ENCODE measurements around the gene ANAPC16.

DNA sequence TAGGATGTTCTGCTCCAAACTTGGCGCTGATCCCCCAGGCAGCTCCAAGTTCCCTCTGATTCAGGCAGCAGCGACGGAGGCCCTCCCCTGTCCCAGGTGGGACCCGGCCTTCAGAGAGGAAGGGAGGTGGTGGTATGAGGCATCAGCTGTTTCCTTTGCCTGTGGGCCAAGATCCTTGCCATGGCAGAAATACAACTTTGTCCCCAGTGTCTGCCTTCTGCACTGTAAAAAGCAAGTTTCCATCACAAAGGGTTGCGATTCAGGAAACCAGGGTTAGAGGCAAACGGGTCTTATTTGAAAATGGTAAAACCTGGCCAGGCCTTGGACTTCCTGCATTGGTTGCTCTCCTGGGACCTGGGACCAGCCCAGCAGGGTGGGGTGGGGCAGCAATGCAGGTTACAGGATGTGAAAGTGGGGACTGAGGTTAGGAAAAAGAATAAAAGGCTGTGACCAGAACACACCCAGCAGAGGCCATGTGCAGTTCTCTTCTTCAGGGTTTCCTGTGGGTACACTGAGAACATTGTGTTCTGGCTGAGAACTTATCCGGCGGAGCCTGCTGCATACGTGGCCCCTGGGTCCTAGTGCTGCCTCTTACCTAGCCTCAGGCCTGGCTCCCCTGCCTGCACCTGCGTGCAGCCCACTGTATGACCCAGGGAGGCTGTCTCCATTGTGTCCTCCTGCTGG, 32.8 kb downstream of the ANAPC16 start:
- TF ChIP-seq POLR2A (IDR thresholded peaks at IDR 0.05; ENCODE audit: low read depth) (no peak), EP300 (IDR thresholded peaks at IDR 0.05) (peak; percentile 90), POLR2AphosphoS5 (IDR thresholded peaks at IDR 0.05) (peak; percentile 96 to 97)
- TF ChIP-seq, protein P1, sequence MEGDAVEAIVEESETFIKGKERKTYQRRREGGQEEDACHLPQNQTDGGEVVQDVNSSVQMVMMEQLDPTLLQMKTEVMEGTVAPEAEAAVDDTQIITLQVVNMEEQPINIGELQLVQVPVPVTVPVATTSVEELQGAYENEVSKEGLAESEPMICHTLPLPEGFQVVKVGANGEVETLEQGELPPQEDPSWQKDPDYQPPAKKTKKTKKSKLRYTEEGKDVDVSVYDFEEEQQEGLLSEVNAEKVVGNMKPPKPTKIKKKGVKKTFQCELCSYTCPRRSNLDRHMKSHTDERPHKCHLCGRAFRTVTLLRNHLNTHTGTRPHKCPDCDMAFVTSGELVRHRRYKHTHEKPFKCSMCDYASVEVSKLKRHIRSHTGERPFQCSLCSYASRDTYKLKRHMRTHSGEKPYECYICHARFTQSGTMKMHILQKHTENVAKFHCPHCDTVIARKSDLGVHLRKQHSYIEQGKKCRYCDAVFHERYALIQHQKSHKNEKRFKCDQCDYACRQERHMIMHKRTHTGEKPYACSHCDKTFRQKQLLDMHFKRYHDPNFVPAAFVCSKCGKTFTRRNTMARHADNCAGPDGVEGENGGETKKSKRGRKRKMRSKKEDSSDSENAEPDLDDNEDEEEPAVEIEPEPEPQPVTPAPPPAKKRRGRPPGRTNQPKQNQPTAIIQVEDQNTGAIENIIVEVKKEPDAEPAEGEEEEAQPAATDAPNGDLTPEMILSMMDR (IDR thresholded peaks at IDR 0.05) = peak in 1 of 3 experiments; percentile 12
